Smooth muscle cell (in vitro differentiated cells): Measurements from ENCODE around the gene GLRB. TPM values are rescaled to one million over a fixed set of nuclear protein-coding genes. Genes with fewer than 3 reads are reported as not detected.
A peak's percentile ranks its signal among the peaks of the same experiment; 100 is the strongest.

ENCODE experiments used
- DNase-seq: peaks from one replicate; lab custom pipeline; 2025; ENCODE audit not compliant: unreplicated experiment; lab: John Stamatoyannopoulos, UW
- H2AFZ ChIP-seq: fragments of 200-600 bp; sonication (generic); 2 replicates; pipeline ENCODE4 v1.6.0; 2016; ENCODE audit warnings: antibody characterized with exemption, low read depth, mild to moderate bottlenecking
- H3F3A ChIP-seq: fragments of 200-600 bp; sonication (generic); 2 replicates; pipeline ENCODE4 v1.6.0; 2017; ENCODE audit warnings: antibody characterized with exemption, low read depth
- H3K27ac ChIP-seq: fragments of 200-600 bp; sonication (generic); 2 replicates; pipeline ENCODE4 v1.5.1; 2016; ENCODE audit warnings: low read depth, mild to moderate bottlenecking
- H3K27me3 ChIP-seq: fragments of 200-600 bp; sonication (generic); 2 replicates; pipeline ENCODE4 v1.6.1; 2016; ENCODE audit warnings: low read depth, mild to moderate bottlenecking
- H3K36me3 ChIP-seq: fragments of 200-600 bp; sonication (generic); 2 replicates; pipeline ENCODE4 v1.5.1; 2016; ENCODE audit warnings: low read depth
- H3K4me1 ChIP-seq: fragments of 200-600 bp; sonication (generic); 2 replicates; pipeline ENCODE4 v1.5.1; 2016; ENCODE audit warnings: low read depth
- H3K4me2 ChIP-seq: fragments of 200-600 bp; sonication (generic); 2 replicates; pipeline ENCODE4 v1.6.0; 2016; ENCODE audit warnings: mild to moderate bottlenecking
- H3K4me3 ChIP-seq: fragments of 200-600 bp; sonication (generic); 2 replicates; pipeline ENCODE4 v1.5.1; 2016; ENCODE audit warnings: mild to moderate bottlenecking
- H3K79me2 ChIP-seq: fragments of 200-600 bp; sonication (generic); 2 replicates; pipeline ENCODE4 v1.6.0; 2016; ENCODE audit warnings: low read depth, mild to moderate bottlenecking
- H3K9ac ChIP-seq: fragments of 200-600 bp; sonication (generic); 2 replicates; pipeline ENCODE4 v1.6.0; 2016; ENCODE audit warnings: low read depth
- H3K9me3 ChIP-seq: fragments of 200-600 bp; sonication (generic); replicated peaks from 2 replicates; pipeline ENCODE4 v1.5.1; 2016; ENCODE audit warnings: low read depth
- H4K20me1 ChIP-seq: fragments of 200-600 bp; sonication (generic); 2 replicates; pipeline ENCODE4 v1.6.0; 2016; ENCODE audit warnings: low read depth
- CTCF ChIP-seq: fragments of 200-600 bp; sonication (generic); IDR thresholded peaks from 2 replicates; pipeline ENCODE4 v1.5.1; 2017; ENCODE audit warnings: borderline replicate concordance, mild to moderate bottlenecking, antibody characterized with exemption; ENCODE audit not compliant: insufficient read depth, poor library complexity, severe bottlenecking
- WGBS: methylation state at CpG from one replicate; pipeline ENCODE4 v1.1.7; 2016; ENCODE audit warnings: low lambda C conversion rate; 5-methylcytosine and 5-hydroxymethylcytosine counted together
- polyA plus RNA-seq: library from polyadenylated mRNA; unstranded; fragments of >200 nt; fragmentation: Nextera tagmentation; extraction: Ambion mirVana; gene quantifications from 2 replicates; pipeline ENCODE4 v1.2.1, GENCODE V29; 2016
- total RNA-seq: library from RNA; depleted of rRNA; stranded (reverse); fragments of >200 nt; gene quantifications from 2 replicates; pipeline ENCODE4 v1.2.3, GENCODE V29; 2014

Gene GLRB
- total and polyA plus RNA-seq, 2 experiments from 2014 or later = 4.0 to 14.2 TPM

- Histone ChIP-seq H4K20me1 (no peaks in the 10 kb centered on the region), H3K4me3 (peak overlapping the region; percentile 76), H3K79me2 (no peaks in the 10 kb centered on the region), H3K27ac (no peak overlapping the region), H3K36me3 (no peaks in the 10 kb centered on the region), H3F3A (no peaks in the 10 kb centered on the region), H3K27me3 (peaks cover 24% of the 10 kb centered on the region), H3K4me1 (no peaks in the 10 kb centered on the region), H3K9ac (no peak overlapping the region), H3K4me2 (peak overlapping the region; percentile 92), H3K9me3 (no peaks in the 10 kb centered on the region), H2AFZ (peak overlapping the region; percentile 97)
- 6% methylated on average over 7 of the region's 8 CpGs for WGBS
- no peak for TF ChIP-seq CTCF
- DNase-seq = no peak
Observed at GRCh38 chr4:157076578-157076947, 613 bp downstream of the GLRB start.

GRCh38 chr4:157079441-157079840 is 3.5 kb downstream of the GLRB start:
- Histone ChIP-seq H4K20me1 (no peaks in the 10 kb centered on the region), H3F3A (no peaks in the 10 kb centered on the region), H3K36me3 (no peaks in the 10 kb centered on the region), H3K4me3 (no peak overlapping the region), H3K27me3 (peaks cover 24% of the 10 kb centered on the region), H3K4me2 (no peak overlapping the region), H3K9me3 (no peaks in the 10 kb centered on the region), H2AFZ (no peak overlapping the region), H3K27ac (no peak overlapping the region), H3K4me1 (no peaks in the 10 kb centered on the region), H3K79me2 (no peaks in the 10 kb centered on the region), H3K9ac (no peak overlapping the region)
- TF ChIP-seq CTCF = no peak
- 93% methylated on average over 2 of the region's 2 CpGs for WGBS
- DNase-seq = no peak

GRCh38 chr4:157080605-157081004 is 4.7 kb downstream of the GLRB start:
- no peak overlapping the region for H2AFZ ChIP-seq
- H3K4me2 ChIP-seq = no peak overlapping the region
- peaks cover 18% of the 10 kb centered on the region for H3K27me3 ChIP-seq
- H3K9me3 ChIP-seq = no peaks in the 10 kb centered on the region
- no peaks in the 10 kb centered on the region for H3K4me1 ChIP-seq
- no peak for TF ChIP-seq CTCF
- H3K79me2 ChIP-seq = no peaks in the 10 kb centered on the region
- no peak overlapping the region for H3K9ac ChIP-seq
- no peak for DNase-seq
- H4K20me1 ChIP-seq = no peaks in the 10 kb centered on the region
- H3F3A ChIP-seq = no peaks in the 10 kb centered on the region
- no peak overlapping the region for H3K4me3 ChIP-seq
- no peak overlapping the region for H3K27ac ChIP-seq
- no peaks in the 10 kb centered on the region for H3K36me3 ChIP-seq

GRCh38 chr4:157095716-157096115 is 19.8 kb downstream of the GLRB start:
- Histone ChIP-seq H3K79me2 (no peaks in the 10 kb centered on the region), H3K27ac (no peak overlapping the region), H3K9ac (no peak overlapping the region), H3K4me1 (no peaks in the 10 kb centered on the region), H3K9me3 (no peaks in the 10 kb centered on the region), H3K27me3 (no peaks in the 10 kb centered on the region), H2AFZ (no peak overlapping the region), H3K36me3 (no peaks in the 10 kb centered on the region), H4K20me1 (no peaks in the 10 kb centered on the region), H3K4me3 (no peak overlapping the region), H3F3A (no peaks in the 10 kb centered on the region), H3K4me2 (no peak overlapping the region)
- TF ChIP-seq CTCF = no peak
- WGBS = 78% methylated on average over 2 of the region's 2 CpGs
- no peak for DNase-seq
